HepG2 (cell line): ENCODE results near the gene FAM222B. TPM values are rescaled to one million over a fixed set of nuclear protein-coding genes. Genes with fewer than 3 reads are reported as not detected.

Experiments
- ATAC-seq: fragments of 200-7000 bp; cut with Tn5 transposase; 3 replicates; pipeline ENCODE4 v1.9.1; 2020; ENCODE audit warnings: mild to moderate bottlenecking, moderate library complexity
- BruUV-seq: library from RNA; stranded (reverse); fragments of 400-500 nt; replicated peaks from 2 replicates; lab custom pipeline; 2021; lab: Mats Ljungman, UMichigan
- CTCF ChIA-PET: fragments of 300-600 bp; formaldehyde crosslinking; extraction: SDS; loops from one replicate; lab custom pipeline; 2021; ENCODE audit warnings: low total read pairs, inconsistent platforms, low intra/inter-chr PET ratio; lab: Yijun Ruan, JAX
- POLR2A ChIA-PET: fragments of 350-600 bp; sonication (Branson Sonifier 250); formaldehyde crosslinking; loops from one replicate; lab custom pipeline; 2020; ENCODE audit warnings: antibody characterized with exemption, inconsistent platforms; lab: Yijun Ruan, JAX
- DNase-seq: peaks from one replicate; pipeline ENCODE4 v3.0.0-alpha.2; 2015; ENCODE audit warnings: low spot score
- FAIRE-seq: peaks from 3 replicates; lab custom pipeline; 2011; peaks lifted over from hg19 to GRCh38; lab: Jason Lieb, UNC
- H2AFZ ChIP-seq: one replicate; pipeline ENCODE4 v1.6.1; 2011; ENCODE audit warnings: low read length, inconsistent platforms
- H3K27ac ChIP-seq: fragments of 300-600 bp; 3 replicates; pipeline ENCODE4 v1.8.0; 2011; ENCODE audit warnings: mixed run types, mild to moderate bottlenecking, mixed read lengths, low read length, inconsistent platforms; ENCODE audit not compliant: insufficient read depth; ENCODE audit errors: extremely low read length
- H3K27me3 ChIP-seq, 2 experiments: fragments of 200-600 bp in 1 of 2; 2 replicates in 1 of 2; 3 replicates in 1 of 2; pipeline versions ENCODE4 v1.6.0 to v1.8.0; 2011; ENCODE audit warnings: low read length in 2 of 2, mild to moderate bottlenecking in 2 of 2, moderate library complexity in 2 of 2, inconsistent platforms in 1 of 2; ENCODE audit not compliant: insufficient read depth in 2 of 2, control insufficient read depth in 1 of 2
- H3K36me3 ChIP-seq, 2 experiments: fragments of 200-600 bp in 1 of 2; replicated peaks in 1 of 2; 2 replicates in 1 of 2; 3 replicates in 1 of 2; pipeline versions ENCODE4 v1.5.1 to v1.8.0; 2011; ENCODE audit warnings: low read length in 2 of 2, inconsistent platforms in 1 of 2; ENCODE audit not compliant: insufficient read depth in 2 of 2, control insufficient read depth in 1 of 2
- H3K4me1 ChIP-seq: 2 replicates; pipeline ENCODE4 v1.5.1; 2012; ENCODE audit warnings: low read length, inconsistent platforms; ENCODE audit not compliant: insufficient read depth
- H3K4me2 ChIP-seq: 2 replicates; pipeline ENCODE4 v1.6.0; 2011; ENCODE audit warnings: low read depth, low read length, inconsistent platforms
- H3K4me3 ChIP-seq, 3 experiments: fragments of 200-600 bp in 1 of 3; sonication (generic), shearing (Covaris generic) in 1 of 3; replicated peaks in 1 of 3; 2 replicates each; pipeline ENCODE4 v1.5.1; 2011 to 2016; ENCODE audit warnings: low read length in 3 of 3, inconsistent platforms in 2 of 3, low read depth in 2 of 3, mild to moderate bottlenecking in 2 of 3, control low read depth in 1 of 3, mixed read lengths in 1 of 3; ENCODE audit not compliant: insufficient read depth in 1 of 3
- H3K79me2 ChIP-seq: one replicate; pipeline ENCODE4 v1.6.1; 2011; ENCODE audit warnings: low read length, inconsistent platforms; ENCODE audit not compliant: insufficient read depth
- H3K9ac ChIP-seq: 2 replicates; pipeline ENCODE4 v1.6.0; 2011; ENCODE audit warnings: mild to moderate bottlenecking, low read depth, low read length, inconsistent platforms; ENCODE audit not compliant: insufficient read depth
- H3K9me3 ChIP-seq: 2 replicates; pipeline ENCODE4 v1.5.1; 2012; ENCODE audit warnings: mild to moderate bottlenecking, low read length
- H4K20me1 ChIP-seq: 2 replicates; pipeline ENCODE4 v1.6.0; 2011; ENCODE audit warnings: inconsistent platforms, mild to moderate bottlenecking, low read length, moderate library complexity; ENCODE audit not compliant: insufficient read depth
- ASH2L ChIP-seq: fragments of 300-600, 200-600 bp; sonication (generic); IDR thresholded peaks from 2 replicates; pipeline ENCODE4 v1.7.0; 2017; ENCODE audit warnings: low read depth, mild to moderate bottlenecking, moderate library complexity, mixed read lengths, low read length; ENCODE audit not compliant: insufficient read length
- BORCS8-MEF2B ChIP-seq: sonication (generic); formaldehyde crosslinking; IDR thresholded peaks from 2 replicates; pipeline ENCODE4 v1.8.0; 2022; ENCODE audit warnings: mild to moderate bottlenecking, missing genetic modification reagents
- HMG20A ChIP-seq: IDR thresholded peaks from 2 replicates; pipeline ENCODE4 v1.6.1; 2016; ENCODE audit warnings: borderline replicate concordance
- NFIC ChIP-seq: IDR thresholded peaks from 2 replicates; pipeline ENCODE4 v1.6.1; 2012; ENCODE audit warnings: mild to moderate bottlenecking, low read length, inconsistent platforms
- PHF5A ChIP-seq: IDR thresholded peaks from one replicate; pipeline ENCODE4 v1.6.1; 2018; ENCODE audit warnings: low read depth, missing genetic modification reagents; ENCODE audit not compliant: unreplicated experiment
- REXO4 ChIP-seq: sonication (generic); formaldehyde crosslinking; IDR thresholded peaks from 2 replicates; pipeline ENCODE4 v1.8.0; 2022; ENCODE audit warnings: missing genetic modification reagents, mild to moderate bottlenecking, borderline replicate concordance
- ZNF367 ChIP-seq: sonication (generic); formaldehyde crosslinking; IDR thresholded peaks from 2 replicates; pipeline ENCODE4 v1.4.0; 2020; ENCODE audit warnings: missing genetic modification reagents, borderline replicate concordance
- ZNF44 ChIP-seq: sonication (generic); formaldehyde crosslinking; IDR thresholded peaks from 2 replicates; pipeline ENCODE4 v1.5.1; 2020; ENCODE audit warnings: mild to moderate bottlenecking, missing genetic modification reagents
- ZNF501 ChIP-seq: sonication (generic); formaldehyde crosslinking; IDR thresholded peaks from 2 replicates; pipeline ENCODE4 v1.5.1; 2020; ENCODE audit warnings: mild to moderate bottlenecking, moderate library complexity, missing genetic modification reagents
- WGBS: methylation state at CpG from one replicate; pipeline ENCODE4 v1.1.6; 2017; ENCODE audit warnings: low lambda C conversion rate; 5-methylcytosine and 5-hydroxymethylcytosine counted together
- in situ Hi-C: cut with HindIII; loops from 2 replicates; pipeline ENCODE4 v1.10.0; 2017; ENCODE audit warnings: low pct_unique_long_range_greater_than_20kb; ENCODE audit not compliant: extremely low pct_ligation_motif_present
- intact Hi-C: fragments of 100-400 bp; cut with micrococcal nuclease; formaldehyde crosslinking; loops from one replicate; pipeline ENCODE4 v1.10.0; 2022; ENCODE audit not compliant: unreplicated experiment
- polyA plus RNA-seq, 8 experiments: library from polyadenylated mRNA; depleted of rRNA in 3 of 8; stranded (reverse) in 7 of 8; unstranded in 1 of 8; fragments of >200 nt; fragmentation: Illumina TruSeq in 4 of 8; extraction: Trizol in 4 of 8; gene quantifications; 2 replicates each; pipeline versions ENCODE4 v1.2.1 to v1.2.3, GENCODE V29; 2011 to 2016; ENCODE audit warnings: low read depth in 4 of 8, missing spikeins in 1 of 8, mixed read lengths in 1 of 8; ENCODE audit not compliant: insufficient read depth in 1 of 8
- total RNA-seq, 5 experiments: library from RNA; depleted of rRNA; stranded (reverse); fragments of >200 nt; fragmentation: Illumina TruSeq; extraction: Trizol; gene quantifications; 2 replicates each; pipeline ENCODE4 v1.2.3, GENCODE V29; 2016; ENCODE audit warnings: low read depth in 1 of 5
- TF ChIP-seq, protein P1 (sequence below): sonication (generic); formaldehyde crosslinking; IDR thresholded peaks from 2 replicates; pipeline ENCODE4 v1.4.0; 2020; ENCODE audit warnings: mild to moderate bottlenecking, missing genetic modification reagents

Gene FAM222B
- total and polyA plus RNA-seq, 2 of the 13 experiments (the other 11 are each of a cell fraction or from before 2014, with no cell fraction given) = 3.5 to 7.3 TPM

DNA sequence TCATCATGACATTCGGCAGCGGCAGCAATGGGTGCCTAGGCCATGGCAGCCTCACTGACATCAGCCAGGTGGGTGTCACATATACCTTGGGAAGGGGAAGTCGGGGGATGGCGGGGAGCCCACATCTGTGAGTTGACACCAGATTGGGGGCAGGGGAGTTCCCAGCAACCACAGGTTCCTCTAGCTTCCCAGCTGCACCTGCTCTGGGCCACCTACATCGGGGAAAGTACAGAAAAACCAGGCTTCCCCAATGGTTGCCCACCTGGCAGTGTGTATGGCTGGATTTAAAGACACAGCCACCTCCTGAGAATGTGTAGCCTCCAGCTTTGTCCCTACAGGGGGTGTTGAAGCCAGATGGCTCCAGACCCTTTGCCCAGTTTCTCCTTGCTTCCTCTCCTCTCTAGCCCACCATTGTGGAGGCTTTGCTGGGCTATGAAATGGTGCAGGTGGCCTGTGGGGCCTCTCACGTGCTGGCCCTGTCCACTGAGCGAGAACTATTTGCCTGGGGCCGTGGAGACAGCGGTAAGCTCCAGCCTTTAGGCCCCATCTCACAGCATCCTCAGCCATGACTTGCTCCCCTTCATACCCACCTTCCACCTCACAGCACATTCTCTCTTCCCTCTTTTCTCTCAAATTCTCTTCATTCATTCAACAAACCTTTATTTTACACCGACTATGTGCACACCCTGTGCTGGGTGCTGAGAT, 103.8 kb downstream of the FAM222B start:
- no peaks in the 10 kb centered on the region for H3K27me3 ChIP-seq

More for the DNA sequence above, 103.8 kb downstream of the FAM222B start:
- intact Hi-C loops = no loop called here
- Histone ChIP-seq H3K4me1 (peaks cover 19% of the 10 kb centered on the region), H2AFZ (no peak overlapping the region), H3K4me2 (no peak overlapping the region), H3K9ac (no peak overlapping the region), H3K79me2 (no peaks in the 10 kb centered on the region), H3K36me3 (peaks cover 2 to 10% of the 10 kb centered on the region in 2 experiments; a peak in 3 of 5 replicates), H3K9me3 (no peaks in the 10 kb centered on the region), H3K27ac (no peak overlapping the region), H4K20me1 (no peaks in the 10 kb centered on the region), H3K4me3 (no peak overlapping the region)
- in situ Hi-C loops = loop anchor here (25.0 kb wide), 1 partner anchor 373 kb away; no protein-coding TSS in a partner anchor
- DNase-seq = no peak
- ChIA-PET POLR2A (interaction anchor here (1.2 kb wide), 1 partner anchor 19 kb away, joined by 3 read pairs; the partner anchor contains the start of gene RPL23A), CTCF (no interaction called here)
- no TSS peak for BruUV-seq
- no peak for ATAC-seq
- no peak for TF ChIP-seq ZNF367
- TF ChIP-seq NFIC = no peak
- TF ChIP-seq HMG20A = no peak
- TF ChIP-seq, protein P1, sequence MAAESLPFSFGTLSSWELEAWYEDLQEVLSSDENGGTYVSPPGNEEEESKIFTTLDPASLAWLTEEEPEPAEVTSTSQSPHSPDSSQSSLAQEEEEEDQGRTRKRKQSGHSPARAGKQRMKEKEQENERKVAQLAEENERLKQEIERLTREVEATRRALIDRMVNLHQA (CRISPR knock-in tag) = no peak
- no peak for TF ChIP-seq BORCS8-MEF2B (CRISPR knock-in tag)
- no peak for TF ChIP-seq REXO4 (CRISPR knock-in tag)
- no peak for TF ChIP-seq PHF5A (CRISPR knock-in tag)
- TF ChIP-seq ASH2L = no peak
- TF ChIP-seq ZNF501 (CRISPR knock-in tag) = no peak
- no peak for TF ChIP-seq ZNF44 (CRISPR knock-in tag)
- FAIRE-seq = no peak
- 95% methylated on average over 9 of the region's 10 CpGs for WGBS
